Measurements from ENCODE around the gene C9. TPM values are rescaled to one million over a fixed set of nuclear protein-coding genes. Genes with fewer than 3 reads are reported as not detected.

The C9 gene
- total RNA-seq, 2 donors from 2014 or later: not detected

GRCh38 chr5:39299962-39300361 is 64.3 kb downstream of the C9 start:
- no peaks in the 10 kb centered on the region for H3K4me1 Mint-ChIP-seq
- H3K36me3 Mint-ChIP-seq (ENCODE audit: low read depth): no peaks in the 10 kb centered on the region
- Histone ChIP-seq H3K36me3 (ENCODE audit: control insufficient read depth, insufficient read depth, low read length) (no peaks in the 10 kb centered on the region), H3K27ac (ENCODE audit: low read depth, low read length) (no peak overlapping the region), H3K4me1 (ENCODE audit: control insufficient read depth, insufficient read depth, low read length) (no peaks in the 10 kb centered on the region), H3K4me3 (ENCODE audit: low read length) (no peak overlapping the region), H3K27me3 (ENCODE audit: control insufficient read depth, insufficient read depth, low read length, poor library complexity, severe bottlenecking) (no peaks in the 10 kb centered on the region), H3K9me3 (ENCODE audit: control insufficient read depth, low read length) (peaks cover 9% of the 10 kb centered on the region), H3K9ac (ENCODE audit: extremely low read depth, low read length, poor library complexity, severe bottlenecking) (no peak overlapping the region)
- TF ChIP-seq CTCF (conservative IDR thresholded peaks at IDR 0.05): no peak
- no peak overlapping the region for H3K27ac Mint-ChIP-seq
- DNase-seq: no peak
- no peak overlapping the region for H3K4me3 Mint-ChIP-seq
- H3K27me3 Mint-ChIP-seq (ENCODE audit: insufficient read depth): no peaks in the 10 kb centered on the region
- H3K9me3 Mint-ChIP-seq: peaks cover 6% of the 10 kb centered on the region

- DNase-seq: no peak
- no peaks in the 10 kb centered on the region for H3K27me3 ChIP-seq (ENCODE audit: control insufficient read depth, insufficient read depth, low read length, poor library complexity, severe bottlenecking)
These were observed 69.6 kb downstream of the C9 start for GRCh38 chr5:39294736-39295135.

GRCh38 chr5:39284552-39284951 is 79.7 kb downstream of the C9 start:
- Mint-ChIP-seq H3K27me3 (ENCODE audit: insufficient read depth) (no peaks in the 10 kb centered on the region), H3K36me3 (ENCODE audit: low read depth) (no peaks in the 10 kb centered on the region), H3K4me3 (no peak overlapping the region), H3K27ac (no peak overlapping the region), H3K4me1 (peaks cover 17% of the 10 kb centered on the region), H3K9me3 (peaks cover 31% of the 10 kb centered on the region)
- Histone ChIP-seq H3K27ac (ENCODE audit: low read depth, low read length) (no peak overlapping the region), H3K4me1 (ENCODE audit: control insufficient read depth, insufficient read depth, low read length) (no peaks in the 10 kb centered on the region), H3K27me3 (ENCODE audit: control insufficient read depth, insufficient read depth, low read length, poor library complexity, severe bottlenecking) (no peaks in the 10 kb centered on the region), H3K9ac (ENCODE audit: extremely low read depth, low read length, poor library complexity, severe bottlenecking) (no peak overlapping the region), H3K4me3 (ENCODE audit: low read length) (no peak overlapping the region), H3K36me3 (ENCODE audit: control insufficient read depth, insufficient read depth, low read length) (no peaks in the 10 kb centered on the region), H3K9me3 (ENCODE audit: control insufficient read depth, low read length) (peaks cover 12% of the 10 kb centered on the region)
- no peak for TF ChIP-seq CTCF (conservative IDR thresholded peaks at IDR 0.05)
- no peak for DNase-seq
- WGBS, 2 experiments (ENCODE audit: insufficient coverage in 1 of 2, insufficient read length in 1 of 2): 89% methylated on average over 5 of the region's 5 CpGs; no CpG with 5 or more reads in 1 of the 2 experiments

More at GRCh38 chr5:39294736-39295135, 69.6 kb downstream of the C9 start:
- Histone ChIP-seq H3K9me3 (ENCODE audit: control insufficient read depth, low read length) (peaks cover 9% of the 10 kb centered on the region), H3K36me3 (ENCODE audit: control insufficient read depth, insufficient read depth, low read length) (no peaks in the 10 kb centered on the region), H3K4me3 (ENCODE audit: low read length) (no peak overlapping the region), H3K4me1 (ENCODE audit: control insufficient read depth, insufficient read depth, low read length) (no peaks in the 10 kb centered on the region), H3K9ac (ENCODE audit: extremely low read depth, low read length, poor library complexity, severe bottlenecking) (no peak overlapping the region), H3K27ac (ENCODE audit: low read depth, low read length) (no peak overlapping the region)
- H3K4me3 Mint-ChIP-seq: no peak overlapping the region
- H3K9me3 Mint-ChIP-seq: peaks cover 7% of the 10 kb centered on the region
- no peaks in the 10 kb centered on the region for H3K27me3 Mint-ChIP-seq (ENCODE audit: insufficient read depth)
- H3K4me1 Mint-ChIP-seq: no peaks in the 10 kb centered on the region
- no peaks in the 10 kb centered on the region for H3K36me3 Mint-ChIP-seq (ENCODE audit: low read depth)
- no peak overlapping the region for H3K27ac Mint-ChIP-seq
- 73 to 88% methylated on average over 1 of the region's 2 CpGs for WGBS, 2 experiments (ENCODE audit: insufficient coverage in 1 of 2, insufficient read length in 1 of 2)
- TF ChIP-seq CTCF (conservative IDR thresholded peaks at IDR 0.05): no peak
